MM.1S (cell line): Measurements from ENCODE around the gene CHAMP1.
"Not testable (repeated sequence)": the region's sequence is repeated elsewhere in the genome, so short reads cannot be mapped to it uniquely, and the experiment has no call there.

ENCODE experiments used
- DNase-seq: peaks from one replicate; pipeline ENCODE4 v3.0.0-alpha.2; 2015
- H2AFZ ChIP-seq: fragments of 300-600 bp; sonication (generic); 2 replicates; pipeline ENCODE4 v1.6.0; 2016; ENCODE audit warnings: antibody characterized with exemption, low read length
- H3F3A ChIP-seq: fragments of 300-600 bp; sonication (generic); 2 replicates; pipeline ENCODE4 v1.6.1; 2016; ENCODE audit warnings: mild to moderate bottlenecking, antibody characterized with exemption, low read length, moderate library complexity, mixed read lengths; ENCODE audit not compliant: insufficient read depth
- H3K27ac ChIP-seq: fragments of 300-600 bp; sonication (generic); 2 replicates; pipeline ENCODE4 v1.5.1; 2016; ENCODE audit warnings: mild to moderate bottlenecking, low read length
- H3K27me3 ChIP-seq: fragments of 300-600 bp; sonication (generic); replicated peaks from 2 replicates; pipeline ENCODE4 v1.6.0; 2016; ENCODE audit warnings: low read length; ENCODE audit not compliant: insufficient read depth
- H3K36me3 ChIP-seq: fragments of 300-600 bp; sonication (generic); replicated peaks from 2 replicates; pipeline ENCODE4 v1.6.1; 2016; ENCODE audit warnings: mild to moderate bottlenecking, low read length, mixed read lengths; ENCODE audit not compliant: insufficient read depth
- H3K4me1 ChIP-seq: fragments of 300-600 bp; sonication (generic); 2 replicates; pipeline ENCODE4 v1.6.1; 2016; ENCODE audit warnings: low read length, mixed read lengths
- H3K4me2 ChIP-seq: fragments of 300-600 bp; sonication (generic); 2 replicates; pipeline ENCODE4 v1.6.0; 2016; ENCODE audit warnings: low read depth, low read length
- H3K4me3 ChIP-seq: fragments of 300-600 bp; sonication (generic); 2 replicates; pipeline ENCODE4 v1.5.1; 2016; ENCODE audit warnings: low read length, mixed read lengths
- H3K79me2 ChIP-seq: fragments of 300-600 bp; sonication (generic); 2 replicates; pipeline ENCODE4 v1.6.1; 2016; ENCODE audit warnings: mixed run types, low read length, mixed read lengths
- H3K9ac ChIP-seq: fragments of 300-600 bp; sonication (generic); 2 replicates; pipeline ENCODE4 v1.6.1; 2016; ENCODE audit warnings: low read length, mixed read lengths
- H3K9me2 ChIP-seq: fragments of 300-600 bp; sonication (generic); replicated peaks from 2 replicates; pipeline ENCODE4 v1.6.1; 2016; ENCODE audit warnings: mild to moderate bottlenecking, low read length, mixed read lengths; ENCODE audit not compliant: insufficient read depth
- H3K9me3 ChIP-seq: fragments of 300-600 bp; sonication (generic); replicated peaks from 2 replicates; pipeline ENCODE4 v1.6.1; 2016; ENCODE audit warnings: mild to moderate bottlenecking, low read length, mixed read lengths; ENCODE audit not compliant: insufficient read depth
- H4K20me1 ChIP-seq: fragments of 300-600 bp; sonication (generic); 2 replicates; pipeline ENCODE4 v1.6.1; 2016; ENCODE audit warnings: mild to moderate bottlenecking, low read length, moderate library complexity, mixed read lengths; ENCODE audit not compliant: insufficient read depth
- EZH2 ChIP-seq: fragments of 300-600 bp; sonication (generic); optimal IDR thresholded peaks from 2 replicates; pipeline ENCODE3; 2017; ENCODE audit warnings: low read depth, mild to moderate bottlenecking, antibody characterized with exemption, low read length, mixed read lengths
- EZH2phosphoT487 ChIP-seq: fragments of 300-600 bp; sonication (generic); IDR thresholded peaks from 2 replicates; pipeline ENCODE4 v1.6.1; 2018; ENCODE audit warnings: antibody characterized with exemption, low read length
- TF ChIP-seq, protein P1 (sequence below): fragments of 300-600 bp; sonication (generic); IDR thresholded peaks from 2 replicates; pipeline ENCODE4 v1.5.1; 2016; ENCODE audit warnings: antibody characterized with exemption, low read length, mixed read lengths

CHAMP1 gene

DNA sequence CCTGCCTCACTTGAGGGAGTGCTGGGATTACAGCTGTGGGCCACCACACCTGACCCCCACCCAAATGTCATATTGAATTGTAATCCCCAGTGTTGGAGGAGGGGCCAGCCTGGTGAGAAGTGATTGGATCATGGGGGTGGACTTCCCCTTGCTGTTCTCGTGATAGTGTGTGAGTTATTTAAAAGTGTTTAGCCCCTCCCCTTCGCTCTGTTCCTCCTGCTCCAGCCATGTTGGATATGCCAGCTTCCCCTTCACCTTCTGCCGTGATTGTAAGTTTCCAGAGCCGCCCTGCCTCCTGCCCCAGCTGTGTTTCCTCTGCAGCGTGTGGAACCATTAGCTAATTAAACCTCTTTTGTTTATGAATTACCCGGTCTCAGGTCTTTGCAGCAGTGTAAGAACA is 13.7 kb downstream of the CHAMP1 start:
- Histone ChIP-seq H2AFZ (no peak overlapping the region), H3K4me3 (no peak overlapping the region), H3K9me2 (no peaks in the 10 kb centered on the region), H3K9ac (no peak overlapping the region), H3K27me3 (no peaks in the 10 kb centered on the region), H3K9me3 (no peaks in the 10 kb centered on the region), H3K79me2 (peaks cover 19% of the 10 kb centered on the region), H4K20me1 (no peaks in the 10 kb centered on the region), H3K36me3 (peaks cover 6% of the 10 kb centered on the region; the same call in 1 of the 2 replicates), H3K4me2 (no peak overlapping the region), H3F3A (peaks cover under 1% of the 10 kb centered on the region), H3K4me1 (peaks cover 3% of the 10 kb centered on the region; the same call in 1 of the 2 replicates), H3K27ac (no peak overlapping the region)
- no peak for DNase-seq
- TF ChIP-seq, protein P1, sequence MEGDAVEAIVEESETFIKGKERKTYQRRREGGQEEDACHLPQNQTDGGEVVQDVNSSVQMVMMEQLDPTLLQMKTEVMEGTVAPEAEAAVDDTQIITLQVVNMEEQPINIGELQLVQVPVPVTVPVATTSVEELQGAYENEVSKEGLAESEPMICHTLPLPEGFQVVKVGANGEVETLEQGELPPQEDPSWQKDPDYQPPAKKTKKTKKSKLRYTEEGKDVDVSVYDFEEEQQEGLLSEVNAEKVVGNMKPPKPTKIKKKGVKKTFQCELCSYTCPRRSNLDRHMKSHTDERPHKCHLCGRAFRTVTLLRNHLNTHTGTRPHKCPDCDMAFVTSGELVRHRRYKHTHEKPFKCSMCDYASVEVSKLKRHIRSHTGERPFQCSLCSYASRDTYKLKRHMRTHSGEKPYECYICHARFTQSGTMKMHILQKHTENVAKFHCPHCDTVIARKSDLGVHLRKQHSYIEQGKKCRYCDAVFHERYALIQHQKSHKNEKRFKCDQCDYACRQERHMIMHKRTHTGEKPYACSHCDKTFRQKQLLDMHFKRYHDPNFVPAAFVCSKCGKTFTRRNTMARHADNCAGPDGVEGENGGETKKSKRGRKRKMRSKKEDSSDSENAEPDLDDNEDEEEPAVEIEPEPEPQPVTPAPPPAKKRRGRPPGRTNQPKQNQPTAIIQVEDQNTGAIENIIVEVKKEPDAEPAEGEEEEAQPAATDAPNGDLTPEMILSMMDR, result no peak
- TF ChIP-seq EZH2, result no peak
- no peak for TF ChIP-seq EZH2phosphoT487

DNA sequence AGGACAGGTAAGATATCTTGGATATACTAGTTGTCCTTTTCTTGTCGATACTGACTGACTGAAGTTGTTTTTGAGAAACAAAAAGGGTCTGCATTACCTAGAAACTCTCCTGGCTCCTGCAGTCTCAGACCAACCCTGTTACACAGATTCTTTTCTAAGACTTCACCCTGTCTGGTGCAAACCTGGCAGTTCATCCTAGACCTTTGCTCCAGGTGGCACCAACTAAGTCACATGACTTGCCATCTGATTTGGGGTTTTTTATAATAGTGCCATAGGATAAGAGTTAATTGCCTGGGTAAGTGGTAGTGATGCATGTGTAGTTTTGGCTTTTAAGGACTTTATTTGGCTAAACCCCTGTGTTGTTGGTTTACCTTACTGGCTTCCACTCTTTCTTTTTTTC is 14.3 kb downstream of the CHAMP1 start:
- TF ChIP-seq EZH2phosphoT487, result no peak
- H3K36me3 ChIP-seq, result peaks cover 5% of the 10 kb centered on the region; the same call in 1 of the 2 replicates
- no peak for DNase-seq

DNA sequence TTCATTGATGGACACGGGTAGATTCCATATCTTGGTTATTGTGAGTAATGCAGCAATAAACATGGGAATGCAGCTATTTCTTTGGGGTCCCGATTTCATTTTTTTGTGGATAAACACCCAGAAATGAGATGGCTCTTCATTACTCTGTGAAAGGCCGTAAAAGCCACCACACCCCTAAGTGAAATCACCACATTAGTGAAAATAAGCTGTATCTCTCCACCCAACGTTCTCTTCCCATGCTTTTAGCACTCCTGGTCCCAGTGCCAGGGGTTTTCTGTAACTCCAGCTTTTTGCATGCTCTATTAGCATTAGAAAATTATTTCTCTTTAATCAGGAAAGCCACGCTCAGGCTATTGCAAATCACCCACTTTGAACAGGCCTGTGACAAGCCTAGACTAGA is 15.8 kb downstream of the CHAMP1 start:
- no peak for TF ChIP-seq EZH2phosphoT487
- TF ChIP-seq, protein P1, result no peak
- TF ChIP-seq EZH2, result no peak
- Histone ChIP-seq H3K4me3 (no peak overlapping the region), H3K4me2 (no peak overlapping the region), H4K20me1 (no peaks in the 10 kb centered on the region), H3K27ac (no peak overlapping the region), H3K27me3 (no peaks in the 10 kb centered on the region), H3K4me1 (peaks cover 23% of the 10 kb centered on the region), H3K9me3 (no peaks in the 10 kb centered on the region), H3F3A (peaks cover 19% of the 10 kb centered on the region), H2AFZ (no peak overlapping the region), H3K79me2 (peaks cover 6% of the 10 kb centered on the region; the same call in 1 of the 2 replicates), H3K9ac (no peak overlapping the region), H3K9me2 (no peaks in the 10 kb centered on the region), H3K36me3 (no peaks in the 10 kb centered on the region; the same call in 1 of the 2 replicates)
- DNase-seq, result no peak

More for the DNA sequence above, 14.3 kb downstream of the CHAMP1 start:
- H3K27me3 ChIP-seq, result no peaks in the 10 kb centered on the region
- peaks cover 6% of the 10 kb centered on the region for H3F3A ChIP-seq
- no peak overlapping the region for H3K4me2 ChIP-seq
- no peaks in the 10 kb centered on the region for H3K9me3 ChIP-seq
- no peaks in the 10 kb centered on the region for H4K20me1 ChIP-seq
- H3K27ac ChIP-seq, result no peak overlapping the region
- H2AFZ ChIP-seq, result no peak overlapping the region
- peaks cover 8% of the 10 kb centered on the region for H3K4me1 ChIP-seq
- H3K9me2 ChIP-seq, result no peaks in the 10 kb centered on the region
- no peak overlapping the region for H3K9ac ChIP-seq
- H3K79me2 ChIP-seq, result peaks cover 16% of the 10 kb centered on the region
- no peak overlapping the region for H3K4me3 ChIP-seq

DNA sequence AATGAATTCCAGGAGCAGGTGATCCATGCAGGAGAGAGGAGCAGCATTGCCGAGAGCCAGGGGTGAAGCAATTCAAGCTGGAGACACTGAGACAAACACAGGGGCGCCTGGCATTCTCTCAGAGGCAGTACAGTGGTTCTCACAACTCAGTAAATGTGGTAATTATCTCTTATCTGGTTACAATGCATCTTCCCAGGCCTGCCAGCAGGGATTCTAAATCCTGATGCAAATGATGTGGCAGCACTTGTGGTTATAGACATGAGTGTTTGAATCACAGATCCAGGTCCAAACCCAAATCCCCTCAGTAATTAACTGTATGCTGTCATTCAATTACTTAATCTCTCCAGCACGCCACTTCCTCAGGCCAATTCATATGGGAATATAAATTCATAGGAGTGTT is 19.6 kb downstream of the CHAMP1 start:
- H4K20me1 ChIP-seq, DNase-seq, H3K27me3 ChIP-seq, H3K36me3 ChIP-seq, H3K79me2 ChIP-seq, H3K9me3 ChIP-seq, H3K9me2 ChIP-seq: not testable (repeated sequence)
- peaks cover 26% of the 10 kb centered on the region for H3K4me1 ChIP-seq
- H3K4me3 ChIP-seq, result peak overlapping the region; percentile 43; the same call in 1 of the 2 replicates
- peaks cover 19% of the 10 kb centered on the region for H3F3A ChIP-seq
- H3K4me2 ChIP-seq, result peak overlapping the region; percentile 64
- H3K9ac ChIP-seq, result peak overlapping the region; percentile 17; the same call in 1 of the 2 replicates
- peak overlapping the region; percentile 69; the same call in 1 of the 2 replicates for H3K27ac ChIP-seq
- H2AFZ ChIP-seq, result peak overlapping the region; percentile 58; the same call in 1 of the 2 replicates
